NCI-H1930 (cell line): Measurements from ENCODE around the gene C19orf47.

Experiments used
- DNase-seq, 2 experiments: peaks; one replicate each; lab custom pipeline; 2025; lab: John Stamatoyannopoulos, UW

C19orf47 gene

DNA sequence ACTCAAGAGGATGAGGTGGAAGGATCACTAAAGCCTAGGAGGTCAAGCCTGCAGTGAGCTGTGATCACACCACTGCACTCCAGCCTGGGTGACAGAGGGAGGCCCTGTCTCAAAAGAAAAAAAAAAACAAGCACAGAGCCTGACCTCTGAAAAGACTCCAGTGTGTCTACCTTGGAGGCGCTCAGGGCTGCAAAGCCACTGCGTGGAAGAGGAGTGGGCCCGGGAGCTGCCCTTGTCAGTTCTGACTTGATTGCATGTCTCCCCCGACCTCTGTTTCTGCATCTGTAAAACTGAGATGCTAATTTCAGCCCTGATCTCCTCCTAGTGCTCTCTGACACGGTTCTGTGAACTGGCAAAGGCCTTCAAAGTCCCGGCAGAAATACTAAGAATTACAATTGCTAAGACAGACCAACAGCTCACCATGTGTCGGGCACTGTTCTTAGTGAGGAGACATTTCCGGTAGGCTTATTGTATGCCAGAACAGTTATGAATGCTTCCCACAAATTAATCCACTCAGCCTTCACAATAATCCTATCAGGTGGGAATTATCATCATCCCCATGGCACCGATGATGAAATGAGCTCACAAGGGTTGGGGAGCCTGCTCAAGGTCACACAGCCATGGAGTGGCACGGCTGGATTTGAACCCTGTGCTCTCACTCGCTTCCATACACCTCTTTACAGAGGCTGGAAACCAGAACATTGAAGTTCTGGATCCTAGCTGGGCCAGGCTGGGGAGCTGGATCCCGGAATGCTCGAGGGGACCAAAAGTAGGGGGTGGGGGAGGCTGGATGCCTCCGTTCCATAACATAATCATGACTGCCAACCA is 66.6 kb downstream of the C19orf47 start:
- DNase-seq: no peak

DNA sequence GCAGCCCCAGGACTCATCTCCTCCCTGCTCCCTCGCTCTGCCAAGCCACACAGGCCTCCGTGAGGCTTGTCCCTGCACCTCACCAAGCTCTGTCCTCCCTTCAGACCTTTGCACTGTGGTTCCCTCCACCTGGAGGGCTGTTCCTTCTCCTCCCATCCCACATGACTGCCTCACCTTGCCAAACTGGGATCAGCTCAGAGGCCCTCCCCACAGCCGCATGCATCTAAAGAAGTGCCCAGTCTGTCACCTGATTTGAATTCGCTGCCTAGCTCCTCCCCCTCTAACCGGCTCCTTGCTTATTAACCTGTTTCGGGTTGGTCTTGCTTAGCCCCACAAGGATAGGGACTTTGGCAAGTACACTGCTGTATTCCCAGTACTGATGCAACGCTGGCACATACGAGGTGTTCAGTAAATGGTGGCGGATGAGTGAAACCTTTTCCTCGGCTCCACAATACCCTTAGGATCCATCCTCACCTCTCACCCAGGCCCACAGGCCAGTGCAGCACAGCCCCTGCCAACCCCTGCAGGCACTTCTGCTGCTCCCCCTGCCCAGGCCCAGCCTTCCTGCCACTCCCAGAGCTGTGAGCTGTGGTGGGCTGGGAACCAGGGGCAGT is 67.5 kb downstream of the C19orf47 start:
- no peak for DNase-seq

GRCh38 chr19:40279761-40280607 is 68.2 kb downstream of the C19orf47 start:
- DNase-seq: no peak

DNA sequence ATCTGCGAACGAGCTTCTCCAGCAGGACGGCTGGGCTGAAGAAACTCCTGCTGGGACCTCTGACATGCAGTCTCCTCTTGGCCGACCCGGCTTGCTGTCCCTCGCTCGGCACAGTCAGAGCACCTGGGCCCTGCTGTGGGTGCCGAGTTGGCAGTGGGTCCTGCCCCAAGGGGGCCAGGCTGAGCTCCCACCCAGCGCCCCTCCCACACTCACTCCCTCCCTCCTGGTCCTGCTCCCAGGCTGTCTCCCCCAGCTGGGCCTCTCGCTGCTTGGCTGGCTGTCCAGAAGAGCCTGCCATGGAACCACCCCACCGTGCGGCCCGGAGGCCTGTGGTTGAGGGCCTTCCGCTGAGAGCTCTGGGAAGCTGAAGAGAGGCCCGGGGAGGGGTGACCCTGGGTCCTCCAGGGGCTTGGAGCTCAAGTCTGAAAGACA is 69.1 kb downstream of the C19orf47 start:
- no peak for DNase-seq

DNA sequence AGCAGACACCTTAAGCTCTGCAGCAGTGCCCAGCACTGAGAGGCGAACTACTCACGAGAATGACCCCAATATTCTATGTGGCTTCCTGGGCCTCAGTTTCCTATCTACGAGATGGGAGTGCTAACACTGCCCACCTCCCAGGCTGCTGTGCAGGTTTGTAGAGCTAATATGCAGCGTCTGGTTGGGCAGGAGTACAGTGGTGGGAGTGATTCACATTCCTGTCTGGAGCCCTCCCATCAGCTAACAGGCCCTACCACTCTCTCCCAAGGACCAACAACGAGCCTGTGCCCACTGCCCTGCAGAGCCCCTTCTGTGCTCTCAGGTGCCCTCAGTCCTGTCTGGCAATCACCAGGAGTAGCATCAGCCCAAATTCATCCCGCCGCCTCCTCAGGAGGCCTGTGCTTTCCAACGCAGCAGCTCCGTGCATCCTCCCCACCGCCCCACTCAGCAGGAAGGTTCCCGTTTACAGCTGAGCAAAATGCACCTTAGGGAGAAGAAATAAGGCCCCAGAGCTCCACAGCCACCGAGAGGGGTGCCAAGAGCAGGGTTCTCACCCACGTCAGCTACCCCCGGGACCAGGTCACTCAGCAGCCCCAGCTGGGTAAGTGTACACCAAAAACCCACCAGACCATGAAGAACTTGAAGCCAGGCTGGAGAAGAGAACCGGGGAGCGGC is 69.7 kb downstream of the C19orf47 start:
- no peak for DNase-seq

DNA sequence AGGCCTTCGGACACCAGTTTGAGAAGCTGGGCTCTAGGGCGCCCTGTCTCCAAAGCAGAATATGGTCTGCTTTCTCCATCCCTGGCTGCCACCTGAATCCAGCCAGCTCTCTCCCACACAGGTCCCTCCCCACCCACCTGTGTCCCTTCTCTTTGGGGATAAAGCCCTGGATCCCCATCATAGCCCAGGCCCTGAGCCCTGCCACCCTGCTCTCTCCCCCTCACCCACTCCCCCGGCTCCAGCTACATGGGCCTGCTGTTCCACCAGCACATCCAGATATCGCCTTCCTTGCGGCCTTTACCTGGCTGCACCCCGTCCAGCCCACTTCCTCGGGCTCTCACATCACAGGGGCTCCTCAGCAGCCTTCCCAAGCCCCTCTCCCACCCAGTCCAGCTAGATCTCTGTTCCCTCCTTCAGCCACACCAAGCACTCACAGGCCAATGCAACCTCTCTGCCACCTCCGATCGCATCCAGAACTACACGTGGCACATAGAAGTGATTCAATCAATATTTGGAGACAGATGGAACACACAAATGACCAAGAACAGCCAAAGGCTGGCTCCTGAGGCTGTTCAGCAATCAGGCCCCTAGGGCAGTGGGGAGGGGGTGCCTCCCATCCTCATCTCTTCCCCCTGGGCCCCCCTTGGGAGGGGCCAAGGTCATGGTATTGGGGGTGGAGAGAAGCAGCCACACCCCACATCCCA is 70.7 kb downstream of the C19orf47 start:
- DNase-seq: no peak

- no peak for DNase-seq
Observed at GRCh38 chr19:40274585-40275544, 73.3 kb downstream of the C19orf47 start.

DNA sequence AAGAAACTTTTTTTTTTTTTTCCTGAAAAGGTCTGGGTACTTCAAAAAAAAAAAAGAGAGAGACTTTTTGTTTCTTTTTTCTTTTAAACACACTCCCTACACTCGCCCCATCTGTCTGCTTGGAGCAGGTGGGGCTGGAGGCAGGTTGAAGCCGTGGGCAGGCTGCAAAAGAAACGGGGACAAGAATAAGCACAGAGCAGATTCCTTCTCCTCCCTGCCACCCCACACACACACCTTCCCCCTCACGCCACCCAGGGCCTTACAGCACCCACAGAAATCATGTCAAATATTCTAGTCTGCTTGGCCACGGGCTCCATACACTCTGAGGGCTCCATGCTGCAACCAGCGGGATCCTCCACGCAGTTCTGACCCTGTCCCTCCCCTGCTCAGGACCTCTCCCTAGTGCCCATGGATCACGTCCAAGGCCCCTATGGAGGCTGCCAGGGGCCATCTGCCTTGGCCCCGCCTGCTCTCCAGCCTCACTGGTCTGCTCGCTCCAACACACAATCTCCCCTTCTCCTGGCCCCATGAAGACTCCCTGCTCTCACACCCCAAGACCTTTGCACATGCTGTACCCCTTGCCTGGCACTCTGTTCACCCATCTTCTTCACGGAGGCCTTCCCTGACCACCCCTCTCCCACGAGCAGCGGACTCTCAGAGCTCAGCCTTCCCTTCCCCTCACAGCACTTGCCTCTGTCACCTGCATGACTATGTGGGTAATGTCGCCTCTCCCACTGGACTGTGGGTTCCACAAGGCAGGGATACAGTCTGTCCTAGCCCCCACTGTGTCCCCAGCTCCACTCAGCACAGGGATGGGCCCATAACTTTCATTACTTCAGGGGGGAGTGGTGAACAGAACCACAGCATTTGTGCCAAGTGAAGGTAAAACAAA is 74.5 kb downstream of the C19orf47 start:
- DNase-seq: no peak

DNA sequence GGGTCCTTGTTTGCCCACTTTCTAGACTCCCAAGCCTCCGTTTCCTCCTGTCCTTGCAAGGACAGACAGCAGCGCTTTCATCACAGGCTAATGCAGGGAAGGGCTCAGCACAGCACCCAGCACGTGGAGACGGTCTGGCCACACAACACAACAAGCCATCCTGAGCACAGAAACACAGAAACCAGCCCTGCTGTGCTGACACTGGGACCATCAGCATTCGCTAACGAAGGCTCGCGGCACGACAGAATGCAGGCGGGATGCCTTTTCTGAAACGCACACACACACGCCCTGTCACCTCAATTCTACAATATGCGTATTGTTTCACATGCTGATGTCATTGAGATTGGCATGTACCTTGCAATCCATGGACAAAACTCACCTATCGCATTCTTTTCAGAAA is 75.9 kb downstream of the C19orf47 start:
- DNase-seq: no peak

DNA sequence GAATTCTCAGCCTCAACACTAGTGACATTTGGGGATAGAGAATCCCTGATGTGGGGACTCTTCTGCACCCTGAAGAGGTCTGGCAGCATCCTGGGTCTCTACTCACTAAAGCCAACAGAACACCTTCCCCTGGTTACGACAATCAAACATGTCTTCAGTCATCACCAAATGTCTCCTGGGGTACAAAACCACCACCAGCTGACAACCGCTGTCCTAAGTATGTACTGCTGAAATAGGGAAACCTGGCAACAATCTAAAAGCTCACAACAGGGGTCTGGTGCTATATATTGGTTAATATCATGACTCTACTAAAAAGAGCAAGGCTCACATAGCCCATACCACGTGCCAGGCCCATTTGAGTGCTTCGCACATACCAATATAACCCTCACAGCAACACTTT is 76.5 kb downstream of the C19orf47 start:
- DNase-seq: no peak

- no peak for DNase-seq
Observed at GRCh38 chr19:40270362-40271089, 77.7 kb downstream of the C19orf47 start.
